Measurements from ENCODE around the gene SNX17.

- TF ChIP-seq POLR2AphosphoS5 (IDR thresholded peaks at IDR 0.05; ENCODE audit: low read depth): no peak
- TF ChIP-seq CTCF (IDR thresholded peaks at IDR 0.05; ENCODE audit: insufficient read depth, low read length): no peak
Observed at GRCh38 chr2:27336173-27336572, 34.2 kb upstream of the SNX17 start.

Data from HL-60 (cell line).